Ascending aorta (tissue), 2 donors: Measurements from ENCODE around the gene MYBPC1. TPM values are rescaled to one million over a fixed set of nuclear protein-coding genes. Genes with fewer than 3 reads are reported as not detected.

Experiments used
- DNase-seq, 2 donors: peaks; one replicate each; pipeline ENCODE4 v3.0.0-alpha.2; 2019; ENCODE audit warnings: low spot score in 2 of 2
- H3K27ac ChIP-seq, 2 donors: fragments of 200-600 bp; sonication (generic); one replicate each; pipeline ENCODE4 v1.5.1; 2016 to 2017; ENCODE audit warnings: mild to moderate bottlenecking in 1 of 2
- H3K27me3 ChIP-seq: fragments of 200-600 bp; sonication (generic); one replicate; pipeline ENCODE4 v1.5.1; 2017
- H3K36me3 ChIP-seq, 2 donors: fragments of 200-600 bp; sonication (generic); one replicate each; pipeline ENCODE4 v1.5.1; 2016
- H3K4me1 ChIP-seq, 2 donors: fragments of 200-600 bp; sonication (generic); one replicate each; pipeline ENCODE4 v1.5.1; 2016 to 2017; ENCODE audit warnings: mild to moderate bottlenecking in 1 of 2
- H3K4me3 ChIP-seq, 2 donors: fragments of 200-600 bp; sonication (generic); one replicate each; pipeline ENCODE4 v1.5.1; 2016 to 2017; ENCODE audit warnings: mild to moderate bottlenecking in 1 of 2
- H3K9me3 ChIP-seq, 2 donors: fragments of 200-600 bp; sonication (generic); one replicate each; pipeline ENCODE4 v1.5.1; 2016
- CTCF ChIP-seq, 3 experiments: fragments of 200-600 bp in 2 of 3; fragments of 450-650 bp in 1 of 3; sonication (generic) in 2 of 3; IDR thresholded peaks; one replicate each; pipeline ENCODE4 v1.5.1; 2016 to 2019; ENCODE audit warnings: antibody characterized with exemption in 3 of 3, mild to moderate bottlenecking in 1 of 3, moderate library complexity in 1 of 3
- intact Hi-C: fragments of 100-400 bp; cut with DNase I; formaldehyde crosslinking; loops from one replicate; pipeline ENCODE4 v1.15.1; 2023
- total RNA-seq: library from RNA; depleted of rRNA; stranded (reverse); fragments of >200 nt; gene quantifications from one replicate; pipeline ENCODE4 v1.1.0, GENCODE V29; 2016

Gene MYBPC1
- total RNA-seq, 1 donor from 2014 or later = not detected

- no peak for TF ChIP-seq CTCF (IDR thresholded peaks at IDR 0.05)
- Histone ChIP-seq H3K4me3 (no peak overlapping the region), H3K36me3 (no peaks in the 10 kb centered on the region), H3K4me1 (no peaks in the 10 kb centered on the region), H3K9me3 (no peaks in the 10 kb centered on the region), H3K27ac (no peak overlapping the region), H3K27me3 (no peaks in the 10 kb centered on the region)
- DNase-seq = no peak
- intact Hi-C loops = no loop called here
Observed at GRCh38 chr12:101648195-101648594, 53.4 kb downstream of the MYBPC1 start.

- no peak overlapping the region for H3K4me3 ChIP-seq
- no peaks in the 10 kb centered on the region for H3K4me1 ChIP-seq
- no peak overlapping the region for H3K27ac ChIP-seq
- no peaks in the 10 kb centered on the region for H3K27me3 ChIP-seq
- no peaks in the 10 kb centered on the region for H3K36me3 ChIP-seq
- intact Hi-C loops = no loop called here
- TF ChIP-seq CTCF (IDR thresholded peaks at IDR 0.05) = no peak
- no peak for DNase-seq
- no peaks in the 10 kb centered on the region for H3K9me3 ChIP-seq
Observed at GRCh38 chr12:101650346-101651117, 55.8 kb downstream of the MYBPC1 start.

- Histone ChIP-seq H3K27me3 (no peaks in the 10 kb centered on the region), H3K27ac (no peak overlapping the region), H3K9me3 (no peaks in the 10 kb centered on the region), H3K36me3 (no peaks in the 10 kb centered on the region), H3K4me3 (no peak overlapping the region), H3K4me1 (no peaks in the 10 kb centered on the region)
- no peak for TF ChIP-seq CTCF (IDR thresholded peaks at IDR 0.05)
- no peak for DNase-seq
- intact Hi-C loops = no loop called here
Observed at GRCh38 chr12:101653030-101653429, 58.3 kb downstream of the MYBPC1 start.

- no peaks in the 10 kb centered on the region for H3K36me3 ChIP-seq
- intact Hi-C loops = no loop called here
Observed at GRCh38 chr12:101653503-101653902, 58.7 kb downstream of the MYBPC1 start.

GRCh38 chr12:101654442-101654841 is 59.7 kb downstream of the MYBPC1 start:
- DNase-seq = no peak
- no peak overlapping the region for H3K27ac ChIP-seq
- no peaks in the 10 kb centered on the region for H3K9me3 ChIP-seq
- no peaks in the 10 kb centered on the region for H3K4me1 ChIP-seq
- no peak for TF ChIP-seq CTCF (IDR thresholded peaks at IDR 0.05)
- intact Hi-C loops = no loop called here
- no peaks in the 10 kb centered on the region for H3K27me3 ChIP-seq
- no peak overlapping the region for H3K4me3 ChIP-seq
- no peaks in the 10 kb centered on the region for H3K36me3 ChIP-seq

More at GRCh38 chr12:101653503-101653902, 58.7 kb downstream of the MYBPC1 start:
- DNase-seq = no peak
- no peaks in the 10 kb centered on the region for H3K9me3 ChIP-seq
- H3K27ac ChIP-seq = no peak overlapping the region
- no peak for TF ChIP-seq CTCF (IDR thresholded peaks at IDR 0.05)
- H3K27me3 ChIP-seq = no peaks in the 10 kb centered on the region
- H3K4me3 ChIP-seq = no peak overlapping the region
- no peaks in the 10 kb centered on the region for H3K4me1 ChIP-seq
